Retinal pigment epithelial cell (primary cell): ENCODE data around the gene SPAG5.

ENCODE experiments used
- DNase-seq: peaks from one replicate; pipeline ENCODE4 v3.0.0-alpha.2; 2010; ENCODE audit warnings: low read depth
- H3K4me3 ChIP-seq: 2 replicates; pipeline ENCODE4 v1.5.1; 2011; ENCODE audit warnings: mild to moderate bottlenecking, low read length, control low read depth, moderate library complexity
- TF ChIP-seq, protein P1 (sequence below): conservative IDR thresholded peaks from 2 replicates; pipeline ENCODE4 v1.5.1; 2011; ENCODE audit warnings: low read depth, low read length, control low read depth, inconsistent platforms

The SPAG5 gene

DNA sequence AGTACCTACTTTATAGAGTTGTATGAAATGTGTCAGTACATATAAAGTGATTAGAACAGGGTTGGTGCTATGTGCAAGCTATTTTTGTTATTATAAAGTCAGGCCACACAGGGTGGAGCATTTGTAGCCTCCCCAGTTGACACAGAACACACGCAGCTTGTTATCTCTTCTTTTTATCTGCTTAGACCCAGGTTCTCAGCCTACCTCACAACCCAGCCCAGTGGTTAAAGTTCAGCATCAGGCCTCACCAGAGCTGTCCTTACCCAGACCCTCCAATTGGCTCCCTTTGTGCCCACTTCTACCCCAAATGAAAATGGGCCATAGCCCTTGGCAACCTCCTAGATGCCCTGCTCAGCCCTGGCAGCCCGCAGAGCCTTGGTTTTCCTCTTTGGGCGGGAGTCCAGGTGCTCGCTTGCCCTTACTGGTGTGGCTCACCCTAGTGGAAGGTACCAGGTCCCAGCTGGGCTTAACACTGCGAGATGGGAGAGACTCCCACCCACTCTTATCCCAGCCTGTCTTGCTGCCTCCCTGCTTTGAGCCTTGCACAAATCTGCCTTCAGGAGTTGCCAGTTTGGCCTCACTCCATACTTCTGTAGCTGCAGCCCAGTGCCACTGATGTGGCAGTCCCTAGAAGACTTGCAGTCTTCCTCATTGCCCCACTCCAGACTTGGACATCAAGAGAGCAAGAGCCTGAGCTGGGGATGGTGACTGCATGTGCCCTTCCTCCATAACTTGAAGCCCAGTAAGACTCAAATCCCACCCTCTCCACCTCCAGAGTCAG, 26.4 kb downstream of the SPAG5 start:
- DNase-seq, result no peak
- no peak overlapping the region for H3K4me3 ChIP-seq
- TF ChIP-seq, protein P1, sequence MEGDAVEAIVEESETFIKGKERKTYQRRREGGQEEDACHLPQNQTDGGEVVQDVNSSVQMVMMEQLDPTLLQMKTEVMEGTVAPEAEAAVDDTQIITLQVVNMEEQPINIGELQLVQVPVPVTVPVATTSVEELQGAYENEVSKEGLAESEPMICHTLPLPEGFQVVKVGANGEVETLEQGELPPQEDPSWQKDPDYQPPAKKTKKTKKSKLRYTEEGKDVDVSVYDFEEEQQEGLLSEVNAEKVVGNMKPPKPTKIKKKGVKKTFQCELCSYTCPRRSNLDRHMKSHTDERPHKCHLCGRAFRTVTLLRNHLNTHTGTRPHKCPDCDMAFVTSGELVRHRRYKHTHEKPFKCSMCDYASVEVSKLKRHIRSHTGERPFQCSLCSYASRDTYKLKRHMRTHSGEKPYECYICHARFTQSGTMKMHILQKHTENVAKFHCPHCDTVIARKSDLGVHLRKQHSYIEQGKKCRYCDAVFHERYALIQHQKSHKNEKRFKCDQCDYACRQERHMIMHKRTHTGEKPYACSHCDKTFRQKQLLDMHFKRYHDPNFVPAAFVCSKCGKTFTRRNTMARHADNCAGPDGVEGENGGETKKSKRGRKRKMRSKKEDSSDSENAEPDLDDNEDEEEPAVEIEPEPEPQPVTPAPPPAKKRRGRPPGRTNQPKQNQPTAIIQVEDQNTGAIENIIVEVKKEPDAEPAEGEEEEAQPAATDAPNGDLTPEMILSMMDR, result no peak

DNA sequence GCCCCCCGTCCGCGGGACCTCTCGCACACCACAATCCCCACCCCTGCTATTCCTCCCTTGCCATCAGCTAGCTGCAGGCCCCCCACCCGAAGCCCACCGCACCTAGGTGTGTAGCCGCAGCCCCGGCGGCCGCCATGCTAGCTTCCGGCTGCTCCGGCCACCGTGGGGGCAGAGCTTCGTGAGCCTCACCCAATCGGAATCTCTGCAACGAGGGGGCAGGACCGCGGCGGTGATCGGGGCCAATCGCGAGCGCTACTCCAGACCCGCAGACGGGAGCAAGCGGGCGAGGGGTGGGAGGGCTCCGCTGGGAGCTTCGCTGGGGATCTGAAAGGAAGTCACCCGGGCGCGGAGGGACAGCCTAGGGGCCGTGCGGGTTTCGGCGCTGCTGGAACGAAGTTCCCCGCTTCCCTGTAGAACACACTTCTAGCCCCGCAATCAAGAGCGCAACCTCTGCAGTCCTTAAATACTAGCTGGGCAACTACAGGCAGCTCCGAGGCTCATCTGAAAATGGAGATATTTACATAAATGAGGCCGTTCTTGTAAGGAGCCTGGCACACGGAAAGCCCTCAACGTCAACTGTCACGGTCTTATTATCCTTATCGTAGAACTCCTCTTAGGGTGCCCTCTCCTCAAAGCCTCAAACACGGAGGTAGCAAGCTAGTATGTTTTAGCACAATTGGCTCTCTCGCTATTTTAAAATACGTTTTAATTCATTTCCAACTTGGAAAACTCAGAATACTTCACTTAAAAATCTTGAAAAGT, 27.3 kb downstream of the SPAG5 start, which contains the start of gene PIGS:
PIGS (minus strand) TSS at position 164 of the 762 bp plus-strand sequence; CDS start at position 136, 28 bp downstream.
- peak; percentile 54 for DNase-seq
- peak within 1 kb of the TSS; percentile 89 for H3K4me3 ChIP-seq

DNA sequence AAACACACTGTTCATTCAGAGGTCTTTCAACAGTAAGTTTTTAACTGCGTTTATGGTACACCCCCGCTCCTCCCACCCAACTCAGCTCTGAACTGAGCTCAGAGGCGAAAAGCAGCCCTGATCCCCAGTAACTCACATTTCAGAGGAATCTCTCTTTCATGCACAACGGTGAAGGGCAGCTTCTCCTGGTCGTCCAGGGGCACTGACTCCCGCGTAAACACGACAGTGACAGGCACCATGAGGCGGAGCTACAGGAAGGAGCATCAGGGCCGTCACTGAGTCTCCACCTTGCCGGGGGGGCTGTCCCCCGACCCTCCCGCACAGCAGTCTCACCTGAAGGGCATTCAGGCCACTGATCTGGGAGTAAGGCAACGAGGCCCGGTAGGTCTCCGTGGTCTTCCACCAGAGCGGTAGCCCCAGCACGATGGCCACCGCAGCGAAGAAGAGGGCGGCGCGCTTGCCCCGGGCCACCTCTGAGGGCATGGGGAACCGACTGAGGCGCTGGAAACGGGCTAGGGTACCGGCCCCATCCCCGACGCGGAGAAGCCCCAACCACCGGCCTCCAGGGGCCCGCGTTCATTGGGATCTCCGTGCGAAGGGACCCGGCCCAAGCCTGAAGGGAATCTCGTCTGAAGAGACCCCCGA, 28.0 kb downstream of the SPAG5 start:
- TF ChIP-seq, protein P1, result no peak
- DNase-seq, result no peak
- H3K4me3 ChIP-seq, result peak overlapping the region; percentile 89

More for the DNA sequence above, 27.3 kb downstream of the SPAG5 start, which contains the start of gene PIGS:
- TF ChIP-seq, protein P1, result no peak

DNA sequence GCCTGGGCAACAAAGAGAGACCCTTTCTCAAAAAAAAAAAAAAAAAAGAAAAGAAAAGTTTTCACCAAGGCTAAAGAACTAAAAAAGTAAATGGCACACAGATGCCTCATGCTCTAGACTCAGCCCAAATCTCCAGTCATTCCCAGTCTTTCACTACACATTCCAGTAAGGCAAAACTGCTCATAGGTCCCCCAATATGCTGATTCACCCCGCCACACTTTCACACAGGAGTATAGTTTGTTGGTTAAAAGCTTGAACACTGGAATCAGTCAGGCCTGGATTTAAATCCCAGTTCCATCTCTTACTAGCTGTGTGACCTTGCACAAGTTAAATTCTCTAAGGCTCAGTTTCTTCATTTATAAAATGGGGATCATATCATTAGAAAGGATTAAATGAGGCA, 29.4 kb downstream of the SPAG5 start:
- no peak for DNase-seq
- H3K4me3 ChIP-seq, result no peak overlapping the region
- TF ChIP-seq, protein P1, result no peak

DNA sequence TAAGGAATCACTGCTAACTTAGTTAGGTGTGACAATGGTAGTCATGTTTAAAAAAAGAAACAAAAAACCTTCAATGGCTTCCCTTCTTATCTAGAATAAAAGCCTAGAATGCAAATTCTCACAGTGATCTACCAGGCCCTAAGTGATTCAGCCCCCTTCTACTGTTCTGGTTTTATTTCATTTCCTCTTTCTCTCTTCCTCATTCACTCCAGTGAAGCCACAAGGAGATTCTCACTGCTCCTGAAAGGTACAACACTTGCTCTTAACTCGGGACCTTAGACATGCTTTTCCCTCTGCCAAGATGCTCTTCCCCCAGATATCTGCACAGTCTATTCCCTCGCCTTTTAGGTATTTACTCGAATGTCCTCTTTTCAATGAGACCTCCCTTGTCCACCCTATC, 31.2 kb downstream of the SPAG5 start:
- no peak overlapping the region for H3K4me3 ChIP-seq
- TF ChIP-seq, protein P1, result no peak
- DNase-seq, result no peak

DNA sequence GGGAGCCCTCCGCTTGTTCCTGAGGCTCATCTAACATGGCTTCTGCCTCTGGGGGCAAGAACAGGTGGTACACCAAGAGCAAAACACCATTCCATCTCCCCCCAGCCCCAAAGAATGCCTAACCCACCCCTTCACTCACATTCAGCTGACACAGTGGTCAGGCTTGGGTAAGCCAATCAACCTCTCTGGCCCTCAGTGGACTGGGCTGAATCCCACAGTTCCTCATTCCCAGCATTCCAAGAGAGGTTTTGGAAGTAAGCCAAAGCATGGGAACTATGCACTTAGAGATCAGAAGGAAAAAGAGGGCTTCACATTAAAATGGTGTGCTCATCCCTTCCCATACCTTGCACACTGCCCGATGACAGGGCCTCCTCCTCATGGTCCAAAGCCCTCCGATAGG, 35.4 kb downstream of the SPAG5 start:
- no peak overlapping the region for H3K4me3 ChIP-seq
- peak; percentile 81 for DNase-seq
- TF ChIP-seq, protein P1, result no peak
